HUES6 (cell line): ENCODE results near the gene DYNLRB1.

Experiments
- H3K27ac ChIP-seq: 2 replicates; pipeline ENCODE4 v1.7.0; 2013; ENCODE audit warnings: low read depth, mild to moderate bottlenecking, low read length, inconsistent platforms
- H3K27me3 ChIP-seq: 2 replicates; pipeline ENCODE4 v1.6.1; 2013; ENCODE audit warnings: low read length; ENCODE audit not compliant: control insufficient read depth, insufficient read depth
- H3K36me3 ChIP-seq: 2 replicates; pipeline ENCODE4 v1.6.1; 2013; ENCODE audit warnings: low read length; ENCODE audit not compliant: control insufficient read depth, insufficient read depth
- H3K4me1 ChIP-seq: 2 replicates; pipeline ENCODE4 v1.6.1; 2013; ENCODE audit warnings: low read length; ENCODE audit not compliant: control insufficient read depth, insufficient read depth
- H3K4me3 ChIP-seq: 2 replicates; pipeline ENCODE4 v1.5.1; 2013; ENCODE audit warnings: low read depth, low read length
- H3K9ac ChIP-seq: one replicate; pipeline ENCODE4 v1.6.1; 2013; ENCODE audit warnings: mild to moderate bottlenecking, low read length
- H3K9me3 ChIP-seq: 2 replicates; pipeline ENCODE4 v1.6.1; 2013; ENCODE audit warnings: low read depth, low read length; ENCODE audit not compliant: control insufficient read depth, insufficient read depth

The DYNLRB1 gene

GRCh38 chr20:34571753-34572152, 55.5 kb downstream of the DYNLRB1 start:
- H3K4me3 ChIP-seq: no peak overlapping the region
- H3K27ac ChIP-seq: no peak overlapping the region
- H3K27me3 ChIP-seq: no peaks in the 10 kb centered on the region
- H3K4me1 ChIP-seq: peaks cover 19% of the 10 kb centered on the region
- H3K9ac ChIP-seq: no peak overlapping the region
- H3K36me3 ChIP-seq: peaks cover 9% of the 10 kb centered on the region
- H3K9me3 ChIP-seq: no peaks in the 10 kb centered on the region

GRCh38 chr20:34573541-34574300, 57.5 kb downstream of the DYNLRB1 start:
- peaks cover 7% of the 10 kb centered on the region; the same call in 1 of the 2 replicates for H3K4me1 ChIP-seq
- H3K27ac ChIP-seq: no peak overlapping the region
- H3K27me3 ChIP-seq: no peaks in the 10 kb centered on the region
- H3K36me3 ChIP-seq: peaks cover 13% of the 10 kb centered on the region
- no peaks in the 10 kb centered on the region for H3K9me3 ChIP-seq
- H3K9ac ChIP-seq: no peak overlapping the region
- no peak overlapping the region for H3K4me3 ChIP-seq

GRCh38 chr20:34574426-34574825, 58.2 kb downstream of the DYNLRB1 start:
- H3K9me3 ChIP-seq: no peaks in the 10 kb centered on the region
- peaks cover 16% of the 10 kb centered on the region for H3K36me3 ChIP-seq
- H3K4me3 ChIP-seq: no peak overlapping the region
- H3K9ac ChIP-seq: no peak overlapping the region
- no peaks in the 10 kb centered on the region for H3K27me3 ChIP-seq
- no peak overlapping the region for H3K27ac ChIP-seq
- peaks cover 7% of the 10 kb centered on the region; the same call in 1 of the 2 replicates for H3K4me1 ChIP-seq

- no peak overlapping the region for H3K9ac ChIP-seq
- H3K4me3 ChIP-seq: no peak overlapping the region
- no peaks in the 10 kb centered on the region for H3K9me3 ChIP-seq
- H3K36me3 ChIP-seq: peaks cover 16% of the 10 kb centered on the region
- peaks cover 7% of the 10 kb centered on the region; the same call in 1 of the 2 replicates for H3K4me1 ChIP-seq
- no peak overlapping the region for H3K27ac ChIP-seq
- no peaks in the 10 kb centered on the region for H3K27me3 ChIP-seq
Measured at GRCh38 chr20:34574861-34575260, 58.6 kb downstream of the DYNLRB1 start.

- peaks cover 17% of the 10 kb centered on the region for H3K36me3 ChIP-seq
Measured at GRCh38 chr20:34575271-34575670, 59.0 kb downstream of the DYNLRB1 start.

GRCh38 chr20:34575756-34576155, 59.5 kb downstream of the DYNLRB1 start:
- no peak overlapping the region for H3K27ac ChIP-seq
- H3K36me3 ChIP-seq: peaks cover 18% of the 10 kb centered on the region
- H3K9ac ChIP-seq: no peak overlapping the region
- H3K9me3 ChIP-seq: no peaks in the 10 kb centered on the region
- peaks cover 7% of the 10 kb centered on the region; the same call in 1 of the 2 replicates for H3K4me1 ChIP-seq
- no peak overlapping the region for H3K4me3 ChIP-seq
- H3K27me3 ChIP-seq: no peaks in the 10 kb centered on the region

More at GRCh38 chr20:34575271-34575670, 59.0 kb downstream of the DYNLRB1 start:
- Histone ChIP-seq H3K9ac (no peak overlapping the region), H3K27me3 (no peaks in the 10 kb centered on the region), H3K4me1 (peaks cover 7% of the 10 kb centered on the region; the same call in 1 of the 2 replicates), H3K4me3 (no peak overlapping the region), H3K27ac (no peak overlapping the region), H3K9me3 (no peaks in the 10 kb centered on the region)

GRCh38 chr20:34577061-34577460, 60.8 kb downstream of the DYNLRB1 start:
- H3K9ac ChIP-seq: no peak overlapping the region
- no peaks in the 10 kb centered on the region for H3K9me3 ChIP-seq
- peaks cover 18% of the 10 kb centered on the region; the same call in 1 of the 2 replicates for H3K36me3 ChIP-seq
- H3K27ac ChIP-seq: no peak overlapping the region
- H3K27me3 ChIP-seq: no peaks in the 10 kb centered on the region
- no peak overlapping the region for H3K4me3 ChIP-seq
- H3K4me1 ChIP-seq: no peaks in the 10 kb centered on the region

GRCh38 chr20:34578025-34578424, 61.8 kb downstream of the DYNLRB1 start:
- peaks cover 22% of the 10 kb centered on the region for H3K36me3 ChIP-seq
- H3K4me1 ChIP-seq: no peaks in the 10 kb centered on the region
- no peaks in the 10 kb centered on the region for H3K9me3 ChIP-seq
- H3K27me3 ChIP-seq: no peaks in the 10 kb centered on the region
- no peak overlapping the region for H3K27ac ChIP-seq
- no peak overlapping the region for H3K9ac ChIP-seq
- H3K4me3 ChIP-seq: no peak overlapping the region

- Histone ChIP-seq H3K27ac (no peak overlapping the region), H3K9ac (no peak overlapping the region), H3K27me3 (no peaks in the 10 kb centered on the region), H3K4me3 (no peak overlapping the region), H3K9me3 (no peaks in the 10 kb centered on the region), H3K4me1 (no peaks in the 10 kb centered on the region), H3K36me3 (peaks cover 24% of the 10 kb centered on the region)
Measured at GRCh38 chr20:34578521-34578920, 62.3 kb downstream of the DYNLRB1 start.

GRCh38 chr20:34579191-34579978, 63.2 kb downstream of the DYNLRB1 start:
- H3K4me3 ChIP-seq: no peak overlapping the region
- H3K4me1 ChIP-seq: no peaks in the 10 kb centered on the region
- H3K27ac ChIP-seq: no peak overlapping the region
- H3K27me3 ChIP-seq: no peaks in the 10 kb centered on the region
- no peak overlapping the region for H3K9ac ChIP-seq
- H3K9me3 ChIP-seq: no peaks in the 10 kb centered on the region
- H3K36me3 ChIP-seq: peaks cover 24% of the 10 kb centered on the region
